ENCODE results near the gene TMTC3. TPM values are rescaled to one million over a fixed set of nuclear protein-coding genes. Genes with fewer than 3 reads are reported as not detected.

The TMTC3 gene
- 10 to 100 TPM in 2 of 5 experiments, 1 to 10 TPM in 3; 6.4 to 11.1 (median 7.5) TPM for total RNA-seq
- polyA plus RNA-seq: 1 to 10 TPM; 2.5 to 3.1 TPM
- total RNA-seq: 19.0 reads per million, percentile 49 among the genes with 10 or more reads in this experiment

DNA sequence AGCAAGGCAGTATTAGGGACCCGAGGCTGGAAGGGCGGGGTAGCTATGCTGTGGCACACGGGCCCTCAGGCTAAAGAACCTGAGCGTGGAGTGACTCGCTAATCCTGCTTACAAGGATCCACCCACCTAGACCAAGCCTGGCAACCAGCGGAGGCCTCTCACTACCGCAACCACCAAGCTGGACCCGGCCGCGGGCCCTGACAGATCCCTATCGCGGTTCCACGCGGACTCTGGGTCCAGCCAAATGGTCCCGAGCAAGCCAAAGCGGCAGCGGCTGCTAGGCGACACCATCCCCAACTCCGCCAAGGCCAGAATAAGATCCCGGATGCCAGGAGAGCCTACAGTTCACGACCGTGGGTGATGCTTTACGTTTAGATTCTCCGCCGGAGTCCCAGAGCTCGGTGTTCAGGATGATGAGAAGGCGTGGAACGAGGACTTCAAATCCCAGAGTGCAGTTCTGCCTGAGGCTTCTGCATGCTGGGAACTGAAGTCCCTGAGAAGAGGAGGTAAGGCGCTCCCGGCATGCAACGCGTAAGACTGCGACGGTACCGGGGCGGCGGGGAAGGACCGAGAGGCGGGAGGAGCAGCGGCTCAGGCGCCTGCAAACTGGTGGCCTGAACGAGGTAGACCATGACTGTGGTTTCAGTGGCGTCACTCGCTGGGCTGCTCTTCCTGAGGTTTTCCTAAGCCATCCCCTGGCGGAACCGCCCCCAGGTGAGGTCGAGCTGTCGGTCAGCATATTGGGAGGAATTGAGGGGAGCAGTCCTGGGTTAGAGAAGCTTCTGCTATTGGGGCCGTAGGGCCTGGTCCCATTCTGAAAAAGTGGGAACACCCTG, at the start of gene TMTC3, which contains the start of gene CEP290:
TMTC3 (plus strand) TSS at position 534 of the 836 bp plus-strand sequence. CDS start 6,009 bp downstream, outside the sequence.
CEP290 (minus strand) TSS at position 315 of the 836 bp plus-strand sequence. CDS start 781 bp downstream, outside the sequence.
- H3K4me1 Mint-ChIP-seq: peaks cover 26 to 68% (median 45%) of the 10 kb centered on the region in 7 donors
- peaks cover 10 to 21% (median 15%) of the 10 kb centered on the region in 5 donors for H3K36me3 Mint-ChIP-seq
- Histone ChIP-seq H3K36me3 (ENCODE audit: control insufficient read depth in 2 of 3, insufficient read depth in 3 of 3, low read length in 3 of 3) (peaks cover 0 to 8% (median 0%) of the 10 kb centered on the region in 3 experiments), H3K4me3 (ENCODE audit: low read length) (peak within 1 kb of the TSS; percentile 82), H3K9me3 (ENCODE audit: control insufficient read depth in 2 of 3, low read length in 3 of 3) (no peaks in the 10 kb centered on the region), H3K27me3 (ENCODE audit: control insufficient read depth in 2 of 2, insufficient read depth in 2 of 2, low read length in 2 of 2) (no peaks in the 10 kb centered on the region), H3K27ac (ENCODE audit: low read depth, low read length) (peak within 1 kb of the TSS; percentile 84), H3K4me1 (ENCODE audit: control insufficient read depth in 2 of 2, insufficient read depth in 2 of 2, low read length in 2 of 2) (peaks cover 12 to 14% of the 10 kb centered on the region in 2 donors)
- peak within 1 kb of the TSS; percentile 66 to 99 (median 94) for H3K27ac Mint-ChIP-seq
- DNase-seq (peak; percentile 69 to 98 (median 94)), ATAC-seq (peak; percentile 97)
- peak within 1 kb of the TSS; percentile 88 to 100 (median 96) for H3K4me3 Mint-ChIP-seq
- intact Hi-C loops (cut with micrococcal nuclease): loop anchor here (1.0 to 5.0 kb wide), 11 partner anchors 9 to 1720 kb away; partner anchors contain the start of genes DUSP6 (in 1 of the 2), GALNT4 (in 1 of the 2) and POC1B (in 1 of the 2)
- CTCF ChIA-PET: no interaction called here
- POLR2A ChIA-PET: interaction anchor here (0.6 to 2.0 kb wide), 4 partner anchors 35 to 1567 kb away, joined by 3 to 14 read pairs (median 6); partner anchors contain the start of gene ATP2B1
- H3K27me3 Mint-ChIP-seq: no peaks in the 10 kb centered on the region
- H3K9me3 Mint-ChIP-seq: peaks cover 0 to 2% (median 0%) of the 10 kb centered on the region in 11 donors

DNA sequence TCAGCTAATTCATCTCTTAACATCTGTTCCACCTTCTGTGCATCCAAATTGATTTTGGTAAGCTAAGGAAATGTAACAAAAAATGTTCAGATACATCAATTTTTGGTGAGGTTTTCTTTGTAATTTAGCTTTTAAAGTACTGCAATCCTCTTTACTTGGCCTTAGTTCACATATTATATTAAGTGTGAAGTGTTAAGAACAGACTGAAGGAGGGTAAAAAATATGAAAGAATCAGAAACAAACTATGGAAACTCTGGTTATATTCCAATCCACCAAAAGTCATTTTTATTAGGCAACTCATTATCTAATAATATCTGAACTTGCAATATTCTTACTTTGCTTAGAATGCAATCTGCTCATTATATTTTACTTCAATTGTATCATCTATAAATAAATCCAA, 49.3 kb upstream of the TMTC3 start:
- intact Hi-C loops (cut with micrococcal nuclease): no loop called here
- Histone ChIP-seq H3K27me3 (ENCODE audit: control insufficient read depth in 2 of 2, insufficient read depth in 2 of 2, low read length in 2 of 2) (no peaks in the 10 kb centered on the region), H3K4me3 (ENCODE audit: low read length) (no peak overlapping the region), H3K27ac (ENCODE audit: low read depth, low read length) (no peak overlapping the region), H3K9me3 (ENCODE audit: control insufficient read depth in 2 of 3, low read length in 3 of 3) (no peaks in the 10 kb centered on the region), H3K4me1 (ENCODE audit: control insufficient read depth in 2 of 2, insufficient read depth in 2 of 2, low read length in 2 of 2) (no peaks in the 10 kb centered on the region), H3K36me3 (ENCODE audit: control insufficient read depth in 2 of 3, insufficient read depth in 3 of 3, low read length in 3 of 3) (peaks cover 0 to 11% (median 0%) of the 10 kb centered on the region in 3 experiments)
- Mint-ChIP-seq H3K27me3 (no peaks in the 10 kb centered on the region), H3K9me3 (no peaks in the 10 kb centered on the region), H3K36me3 (peaks cover 8 to 34% (median 15%) of the 10 kb centered on the region in 5 donors), H3K4me1 (no peaks in the 10 kb centered on the region), H3K4me3 (no peak overlapping the region), H3K27ac (no peak overlapping the region)
- CTCF ChIA-PET: no interaction called here
- no peak for DNase-seq
- ATAC-seq: no peak
- POLR2A ChIA-PET: no interaction called here

DNA sequence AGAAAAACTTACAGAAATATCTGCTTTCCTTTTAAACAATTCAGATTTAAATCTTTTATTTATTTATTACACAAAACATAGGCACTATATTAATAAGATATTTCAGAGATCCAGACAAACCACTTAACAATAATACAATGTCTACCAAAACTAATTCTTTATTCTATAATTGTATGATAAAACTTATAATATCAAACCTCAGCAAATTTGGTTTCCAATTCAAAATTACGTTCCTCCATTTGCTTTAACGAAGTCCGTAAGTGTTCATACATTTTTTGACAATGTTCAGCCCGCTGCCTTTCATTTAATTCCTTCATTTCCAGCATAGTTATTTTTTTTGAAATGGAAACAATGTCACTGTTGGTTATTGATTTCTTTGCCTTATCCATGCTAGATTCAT, 48.5 kb upstream of the TMTC3 start:
- peaks cover 9 to 39% (median 18%) of the 10 kb centered on the region in 5 donors for H3K36me3 Mint-ChIP-seq
- H3K9me3 Mint-ChIP-seq: no peaks in the 10 kb centered on the region
- Histone ChIP-seq H3K4me3 (ENCODE audit: low read length) (no peak overlapping the region), H3K36me3 (ENCODE audit: control insufficient read depth in 2 of 3, insufficient read depth in 3 of 3, low read length in 3 of 3) (peaks cover 0 to 15% (median 0%) of the 10 kb centered on the region in 3 experiments), H3K4me1 (ENCODE audit: control insufficient read depth in 2 of 2, insufficient read depth in 2 of 2, low read length in 2 of 2) (no peaks in the 10 kb centered on the region), H3K27ac (ENCODE audit: low read depth, low read length) (no peak overlapping the region), H3K9me3 (ENCODE audit: control insufficient read depth in 2 of 3, low read length in 3 of 3) (no peaks in the 10 kb centered on the region), H3K27me3 (ENCODE audit: control insufficient read depth in 2 of 2, insufficient read depth in 2 of 2, low read length in 2 of 2) (no peaks in the 10 kb centered on the region)
- DNase-seq: no peak
- ATAC-seq: no peak
- POLR2A ChIA-PET: no interaction called here
- CTCF ChIA-PET: no interaction called here
- intact Hi-C loops (cut with micrococcal nuclease): no loop called here
- no peak overlapping the region for H3K27ac Mint-ChIP-seq
- no peaks in the 10 kb centered on the region for H3K27me3 Mint-ChIP-seq
- H3K4me3 Mint-ChIP-seq: no peak overlapping the region
- H3K4me1 Mint-ChIP-seq: no peaks in the 10 kb centered on the region

DNA sequence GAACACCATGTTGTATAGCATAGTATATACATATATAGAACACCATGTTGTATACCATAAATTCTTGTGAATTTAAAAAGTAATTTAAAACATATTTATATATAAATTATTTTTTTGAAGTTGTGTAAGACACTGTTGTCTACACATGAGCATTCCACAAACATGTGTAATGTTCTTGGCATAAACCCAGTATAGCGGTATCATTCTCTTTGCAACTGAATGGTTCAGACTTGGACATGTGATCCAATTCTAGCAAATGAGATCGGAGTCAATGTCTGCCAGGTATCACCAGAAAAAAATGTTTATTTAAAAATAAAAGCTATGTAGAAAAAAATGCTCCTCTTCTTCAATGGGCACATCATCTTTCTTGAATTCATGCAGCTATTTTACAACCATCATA, 34.1 kb upstream of the TMTC3 start:
- ChIA-PET CTCF (no interaction called here), POLR2A (interaction anchor here (0.6 kb wide), 1 partner anchor 265 kb away, joined by 4 read pairs; no protein-coding TSS in a partner anchor)
- Histone ChIP-seq H3K27ac (ENCODE audit: low read depth, low read length) (no peak overlapping the region), H3K36me3 (ENCODE audit: control insufficient read depth in 2 of 3, insufficient read depth in 3 of 3, low read length in 3 of 3) (peaks cover 3 to 9% (median 9%) of the 10 kb centered on the region in 3 experiments), H3K4me3 (ENCODE audit: low read length) (no peak overlapping the region), H3K27me3 (ENCODE audit: control insufficient read depth in 2 of 2, insufficient read depth in 2 of 2, low read length in 2 of 2) (no peaks in the 10 kb centered on the region), H3K4me1 (ENCODE audit: control insufficient read depth in 2 of 2, insufficient read depth in 2 of 2, low read length in 2 of 2) (no peaks in the 10 kb centered on the region), H3K9me3 (ENCODE audit: control insufficient read depth in 2 of 3, low read length in 3 of 3) (no peaks in the 10 kb centered on the region)
- Mint-ChIP-seq H3K4me1 (peaks cover 0 to 4% (median 0%) of the 10 kb centered on the region in 7 donors), H3K4me3 (no peak overlapping the region), H3K36me3 (peaks cover 3 to 50% (median 16%) of the 10 kb centered on the region in 5 donors), H3K9me3 (no peaks in the 10 kb centered on the region), H3K27me3 (no peaks in the 10 kb centered on the region), H3K27ac (no peak overlapping the region)
- intact Hi-C loops (cut with micrococcal nuclease): no loop called here
- ATAC-seq (no peak), DNase-seq (no peak)

DNA sequence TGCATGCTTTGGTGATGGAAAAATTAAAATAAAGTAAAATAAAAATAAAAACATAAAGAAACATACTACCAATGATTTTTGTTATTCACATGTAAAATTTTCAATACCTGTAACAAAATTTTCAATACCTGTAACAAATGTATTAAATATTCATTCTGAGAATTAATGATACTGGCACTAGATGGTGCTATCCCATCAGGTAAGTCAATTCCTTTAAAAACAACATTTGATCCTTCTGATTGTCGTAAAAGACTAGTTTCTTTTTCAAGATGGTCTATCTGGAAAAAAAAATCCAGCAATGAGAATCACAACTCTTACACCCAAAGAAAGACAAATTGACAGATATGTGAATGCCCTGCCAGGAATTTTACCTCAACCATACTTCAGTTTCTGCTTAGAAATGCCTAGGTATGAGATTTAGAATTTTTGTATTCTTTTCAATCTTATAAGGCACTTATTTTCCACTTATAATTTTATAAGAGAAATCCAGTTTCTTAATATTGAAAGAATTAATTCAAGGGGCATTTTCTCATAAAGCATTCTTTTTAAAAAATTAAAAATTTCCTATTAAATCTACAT, 30.9 kb upstream of the TMTC3 start:
- H3K4me1 Mint-ChIP-seq: peaks cover 0 to 4% (median 0%) of the 10 kb centered on the region in 7 donors
- no peaks in the 10 kb centered on the region for H3K9me3 ChIP-seq (ENCODE audit: control insufficient read depth in 2 of 3, low read length in 3 of 3)
- H3K27me3 ChIP-seq (ENCODE audit: control insufficient read depth in 2 of 2, insufficient read depth in 2 of 2, low read length in 2 of 2): no peaks in the 10 kb centered on the region
- H3K27me3 Mint-ChIP-seq: no peaks in the 10 kb centered on the region
- ATAC-seq (no peak), DNase-seq (peak in 4 of 9 donors; percentile 6 to 22 (median 17))
- POLR2A ChIA-PET: no interaction called here
- no peak overlapping the region for H3K27ac ChIP-seq (ENCODE audit: low read depth, low read length)
- peak overlapping the region in 3 of 10 donors; percentile 30 to 46 (median 45) for H3K4me3 Mint-ChIP-seq
- intact Hi-C loops (cut with micrococcal nuclease): loop anchor here (1.0 to 10.0 kb wide), 6 partner anchors 282 to 1418 kb away; partner anchors contain the start of genes GALNT4 (in 1 of the 2) and POC1B (in 1 of the 2)
- H3K4me1 ChIP-seq (ENCODE audit: control insufficient read depth in 2 of 2, insufficient read depth in 2 of 2, low read length in 2 of 2): no peaks in the 10 kb centered on the region
- CTCF ChIA-PET: no interaction called here
- peaks cover 7 to 21% (median 9%) of the 10 kb centered on the region in 3 experiments for H3K36me3 ChIP-seq (ENCODE audit: control insufficient read depth in 2 of 3, insufficient read depth in 3 of 3, low read length in 3 of 3)
- peaks cover 3 to 46% (median 19%) of the 10 kb centered on the region in 5 donors for H3K36me3 Mint-ChIP-seq
- H3K4me3 ChIP-seq (ENCODE audit: low read length): no peak overlapping the region
- H3K9me3 Mint-ChIP-seq: no peaks in the 10 kb centered on the region
- peak overlapping the region in 1 of 9 donors; percentile 52 for H3K27ac Mint-ChIP-seq

DNA sequence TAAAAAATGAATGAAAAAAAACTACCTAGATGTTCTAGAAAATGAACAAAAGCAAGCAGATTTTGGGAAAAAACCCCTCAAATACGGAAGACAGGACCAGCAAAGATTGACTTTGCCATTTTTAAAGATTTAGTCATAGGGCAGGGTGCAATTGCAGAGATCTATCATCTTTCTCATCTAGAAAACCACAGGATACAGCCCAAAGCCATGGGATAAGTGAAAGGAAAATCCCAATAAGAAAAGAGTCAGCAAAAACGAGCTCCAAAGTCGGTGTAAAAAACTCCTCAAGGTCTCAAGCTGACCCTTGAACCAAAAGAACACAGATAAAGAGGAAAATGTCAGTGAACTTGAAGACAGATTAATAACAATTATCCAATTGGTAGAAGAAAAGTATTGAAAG, 28.2 kb upstream of the TMTC3 start:
- H3K9me3 ChIP-seq (ENCODE audit: control insufficient read depth in 2 of 3, low read length in 3 of 3): no peaks in the 10 kb centered on the region
- no peaks in the 10 kb centered on the region for H3K27me3 Mint-ChIP-seq
- peaks cover 0 to 4% (median 0%) of the 10 kb centered on the region in 7 donors for H3K4me1 Mint-ChIP-seq
- DNase-seq (no peak), ATAC-seq (no peak)
- H3K4me3 ChIP-seq (ENCODE audit: low read length): no peak overlapping the region
- H3K4me3 Mint-ChIP-seq: no peak overlapping the region
- H3K27me3 ChIP-seq (ENCODE audit: control insufficient read depth in 2 of 2, insufficient read depth in 2 of 2, low read length in 2 of 2): no peaks in the 10 kb centered on the region
- no peak overlapping the region for H3K27ac ChIP-seq (ENCODE audit: low read depth, low read length)
- CTCF ChIA-PET: no interaction called here
- no peaks in the 10 kb centered on the region for H3K4me1 ChIP-seq (ENCODE audit: control insufficient read depth in 2 of 2, insufficient read depth in 2 of 2, low read length in 2 of 2)
- H3K9me3 Mint-ChIP-seq: no peaks in the 10 kb centered on the region
- intact Hi-C loops (cut with micrococcal nuclease): loop anchor here (2.0 to 10.0 kb wide), 3 partner anchors 29 to 1411 kb away; partner anchors contain the start of genes CEP290 (in 1 of the 2), GALNT4 (in 1 of the 2), POC1B (in 1 of the 2) and TMTC3 (in 1 of the 2)
- peaks cover 7 to 32% (median 9%) of the 10 kb centered on the region in 3 experiments for H3K36me3 ChIP-seq (ENCODE audit: control insufficient read depth in 2 of 3, insufficient read depth in 3 of 3, low read length in 3 of 3)
- peak overlapping the region in 2 of 9 donors; percentile 5 to 22 for H3K27ac Mint-ChIP-seq
- POLR2A ChIA-PET: no interaction called here
- H3K36me3 Mint-ChIP-seq: peaks cover 3 to 54% (median 25%) of the 10 kb centered on the region in 5 donors

All from naive thymus-derived CD4-positive, alpha-beta T cell (primary cell).